CD4-positive, alpha-beta T cell treated with Interleukin-6 for 4 hours (primary cell): ENCODE results near the gene CD80.

Experiments
- DNase-seq: peaks from one replicate; pipeline ENCODE4 v3.0.0-alpha.2; 2020; ENCODE audit warnings: mixed read lengths

Gene CD80

DNA sequence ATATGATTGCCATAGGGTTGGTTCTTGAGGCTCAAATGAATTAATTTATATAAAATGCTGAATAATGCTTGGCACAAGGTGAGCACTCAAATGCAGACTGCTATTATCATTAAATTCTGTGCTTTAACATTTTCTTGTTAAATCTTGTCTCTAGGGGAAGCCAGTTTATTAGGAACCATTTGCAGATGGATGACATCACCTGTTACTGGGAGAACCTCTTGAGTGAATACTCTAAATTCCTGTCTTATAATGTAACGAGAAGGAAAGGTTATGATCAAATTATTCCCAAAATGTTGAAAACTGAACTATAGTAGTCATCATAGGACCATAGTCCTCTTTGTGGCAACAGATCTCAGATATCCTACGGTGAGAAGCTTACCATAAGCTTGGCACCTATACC, 67.3 kb downstream of the CD80 start:
- no peak for DNase-seq

DNA sequence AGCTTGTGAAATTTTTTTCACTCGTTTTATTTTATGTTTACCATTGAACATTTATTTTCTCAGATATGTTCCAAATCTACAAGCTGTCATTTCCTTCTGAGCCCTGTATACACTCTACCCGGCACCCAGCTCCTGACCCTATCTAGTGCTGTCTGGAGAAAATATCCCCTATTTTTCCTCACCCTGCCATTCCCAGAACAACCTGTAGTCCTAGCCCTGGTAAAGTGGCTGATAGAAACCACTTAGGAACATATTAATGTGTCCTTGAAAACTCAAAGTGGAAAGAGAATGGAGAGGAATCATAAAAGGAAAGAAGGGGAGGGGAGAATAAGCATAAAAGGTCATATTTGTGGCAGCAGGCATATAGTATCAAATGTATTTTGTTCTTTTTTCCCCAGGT, 69.3 kb downstream of the CD80 start:
- no peak for DNase-seq

DNA sequence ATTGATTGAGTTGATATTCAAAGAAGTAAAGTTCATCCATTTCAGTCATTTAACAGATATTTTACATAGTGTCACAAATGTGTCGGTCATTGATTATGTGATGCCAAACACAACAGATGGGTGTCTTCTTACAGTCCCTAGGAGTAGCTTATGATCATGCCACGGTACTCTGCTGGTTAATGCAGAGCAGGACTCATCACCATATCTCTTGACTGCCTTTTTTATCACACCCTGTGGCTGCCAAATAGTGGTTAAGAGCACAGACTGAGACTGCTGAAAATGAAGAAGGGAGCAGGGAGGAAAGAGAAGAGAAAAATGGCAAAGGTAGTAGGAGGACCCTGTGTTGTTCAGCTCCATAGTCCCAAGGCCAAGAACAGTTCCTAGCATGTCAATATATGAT, 73.9 kb downstream of the CD80 start:
- DNase-seq, result no peak

DNA sequence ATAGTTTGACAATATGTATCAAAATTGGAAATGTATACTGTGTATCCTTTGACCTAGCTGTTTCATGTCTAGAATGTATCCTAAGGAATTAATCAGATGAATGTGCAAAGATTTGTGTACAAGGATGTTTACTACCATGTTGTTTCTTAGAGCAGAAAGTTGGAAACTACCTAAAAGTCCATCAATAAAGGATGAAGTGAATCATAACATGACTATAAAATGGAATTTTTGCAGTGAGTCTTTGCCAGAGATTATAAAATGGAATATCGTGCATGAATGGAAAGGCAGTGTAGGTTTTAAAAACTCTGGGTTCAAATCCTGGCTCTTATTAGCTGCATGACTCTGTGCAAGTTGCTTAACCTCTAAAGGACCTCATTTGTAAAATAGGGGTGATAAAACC, 76.3 kb downstream of the CD80 start:
- DNase-seq, result no peak

DNA sequence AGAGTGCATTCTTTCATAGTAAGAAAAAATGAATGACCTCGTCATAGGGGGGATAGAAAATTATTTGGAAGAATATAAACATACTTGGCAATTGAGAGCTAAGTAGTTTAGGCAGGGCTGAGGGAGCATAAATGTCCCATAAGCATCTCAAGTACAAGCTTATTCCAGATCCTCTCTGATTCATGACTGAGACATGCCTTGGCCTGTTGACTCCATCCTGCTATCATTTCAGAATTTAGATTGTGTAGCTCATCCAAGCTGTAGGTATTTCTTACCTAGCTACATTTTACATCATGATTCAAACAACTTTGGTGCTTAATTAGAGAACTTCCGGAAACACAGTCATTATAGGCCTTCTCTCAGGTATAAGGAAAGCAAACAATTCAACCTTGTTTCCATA, 78.3 kb downstream of the CD80 start:
- no peak for DNase-seq
